ENCODE data around the gene ZSWIM5.
"Not testable (repeated sequence)": the region's sequence is repeated elsewhere in the genome, so short reads cannot be mapped to it uniquely, and the experiment has no call there.

GRCh38 chr1:45164307-45164706, 42.1 kb downstream of the ZSWIM5 start:
- TF ChIP-seq WT1 (tag by site-specific recombination; IDR thresholded peaks at IDR 0.05); CTCF (tag by site-specific recombination; IDR thresholded peaks at IDR 0.05); ZNF292 (tag by site-specific recombination; IDR thresholded peaks at IDR 0.05; ENCODE audit: borderline replicate concordance, low read depth); ZNF518A (tag by site-specific recombination; conservative IDR thresholded peaks at IDR 0.05; ENCODE audit: low read depth); ZNF266 (tag by site-specific recombination; IDR thresholded peaks at IDR 0.05; ENCODE audit: low read depth); PRDM4 (tag by site-specific recombination; IDR thresholded peaks at IDR 0.05); ZNF792 (tag by site-specific recombination; IDR thresholded peaks at IDR 0.05); ZNF830 (tag by site-specific recombination; IDR thresholded peaks at IDR 0.05; ENCODE audit: low read depth); ZNF707 (tag by site-specific recombination; IDR thresholded peaks at IDR 0.05); IKZF3 (tag by site-specific recombination; IDR thresholded peaks at IDR 0.05); TCF7L2 (IDR thresholded peaks at IDR 0.05; ENCODE audit: borderline replicate concordance, low read depth, low read length); GLI4 (tag by site-specific recombination; IDR thresholded peaks at IDR 0.05); ZEB2 (tag by site-specific recombination; IDR thresholded peaks at IDR 0.05): not testable (repeated sequence)

All from HEK293 (cell line).